Peyer's patch (tissue), 4 donors: ENCODE data around the gene GPR152. TPM values are rescaled to one million over a fixed set of nuclear protein-coding genes. Genes with fewer than 3 reads are reported as not detected.
"Not testable (repeated sequence)": the region's sequence is repeated elsewhere in the genome, so short reads cannot be mapped to it uniquely, and the experiment has no call there.

ENCODE experiments used
- DNase-seq, 3 donors: peaks; one replicate each; pipeline ENCODE4 v3.0.0-alpha.2; 2017 to 2019
- H3K27ac ChIP-seq, 4 donors: fragments of 200-600 bp; sonication (generic); one replicate each; pipeline ENCODE4 v1.5.1; 2016 to 2019
- H3K27me3 ChIP-seq, 2 donors: fragments of 200-600 bp; sonication (generic); one replicate each; pipeline ENCODE4 v1.5.1; 2019
- H3K36me3 ChIP-seq, 3 donors: fragments of 200-600 bp; sonication (generic); one replicate each; pipeline ENCODE4 v1.5.1; 2016 to 2019
- H3K4me1 ChIP-seq, 4 donors: fragments of 200-600 bp; sonication (generic); one replicate each; pipeline ENCODE4 v1.5.1; 2016 to 2019
- H3K4me3 ChIP-seq, 4 donors: fragments of 200-600 bp; sonication (generic); 1 replicate in 3 of 4; 2 replicates in 1 of 4; pipeline ENCODE4 v1.5.1; 2016 to 2019; ENCODE audit warnings: mild to moderate bottlenecking in 1 of 4
- H3K9me3 ChIP-seq, 4 donors: fragments of 200-600 bp; sonication (generic); one replicate each; pipeline ENCODE4 v1.5.1; 2016 to 2019; ENCODE audit warnings: mild to moderate bottlenecking in 1 of 4
- POLR2A ChIP-seq, 2 donors: fragments of 450-650 bp; IDR thresholded peaks; one replicate each; pipeline ENCODE4 v1.5.1; 2017; ENCODE audit warnings: antibody characterized with exemption in 2 of 2, mild to moderate bottlenecking in 2 of 2, moderate library complexity in 2 of 2
- total RNA-seq, 4 donors: library from RNA; depleted of rRNA; stranded (reverse); fragments of >200 nt; gene quantifications; one replicate each; pipeline ENCODE4 v1.1.0, GENCODE V29; 2016
- TF ChIP-seq, protein P1 (sequence below), 6 experiments: fragments of 450-650 bp in 4 of 6; fragments of 200-600 bp in 2 of 6; sonication (generic) in 1 of 6; IDR thresholded peaks; one replicate each; pipeline ENCODE4 v1.5.1; 2017 to 2019; ENCODE audit warnings: antibody characterized with exemption in 6 of 6, mild to moderate bottlenecking in 3 of 6, moderate library complexity in 1 of 6

Gene GPR152
- total RNA-seq, 4 donors from 2014 or later: not detected

DNA sequence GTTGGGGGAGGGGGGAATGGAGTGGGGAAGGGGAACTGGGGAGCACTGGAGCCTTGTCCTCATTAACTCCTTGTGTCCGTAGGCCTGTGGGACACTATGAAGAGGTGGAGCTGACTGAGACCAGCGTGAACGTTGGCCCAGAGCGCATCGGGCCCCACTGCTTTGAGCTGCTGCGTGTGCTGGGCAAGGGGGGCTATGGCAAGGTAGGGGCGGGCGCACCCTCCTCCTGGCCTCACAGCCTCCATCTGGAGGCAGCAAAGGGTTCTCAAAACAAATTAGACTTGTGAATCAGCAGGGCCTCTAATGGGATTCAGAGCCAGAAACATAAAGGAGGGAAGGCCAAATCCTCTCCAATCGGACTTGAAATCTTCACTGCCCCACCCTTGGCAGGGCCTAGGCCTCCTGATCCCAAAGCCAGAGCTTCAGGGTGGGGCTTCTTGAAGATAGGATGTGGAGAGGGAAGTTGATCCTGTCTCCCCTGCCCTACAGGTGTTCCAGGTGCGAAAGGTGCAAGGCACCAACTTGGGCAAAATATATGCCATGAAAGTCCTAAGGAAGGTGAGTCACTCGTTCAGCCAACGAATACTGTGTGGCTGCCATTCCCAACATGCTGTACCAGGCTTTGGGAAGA lies 23.4 kb downstream of the GPR152 start:
- H3K9me3 ChIP-seq: no peaks in the 10 kb centered on the region
- peaks cover 0 to 34% (median 0%) of the 10 kb centered on the region in 3 donors for H3K36me3 ChIP-seq
- no peak for DNase-seq
- peak overlapping the region; percentile 83 to 96 (median 93) for H3K4me3 ChIP-seq
- H3K27me3 ChIP-seq: no peaks in the 10 kb centered on the region
- no peak for TF ChIP-seq POLR2A (IDR thresholded peaks at IDR 0.05)
- TF ChIP-seq, protein P1, sequence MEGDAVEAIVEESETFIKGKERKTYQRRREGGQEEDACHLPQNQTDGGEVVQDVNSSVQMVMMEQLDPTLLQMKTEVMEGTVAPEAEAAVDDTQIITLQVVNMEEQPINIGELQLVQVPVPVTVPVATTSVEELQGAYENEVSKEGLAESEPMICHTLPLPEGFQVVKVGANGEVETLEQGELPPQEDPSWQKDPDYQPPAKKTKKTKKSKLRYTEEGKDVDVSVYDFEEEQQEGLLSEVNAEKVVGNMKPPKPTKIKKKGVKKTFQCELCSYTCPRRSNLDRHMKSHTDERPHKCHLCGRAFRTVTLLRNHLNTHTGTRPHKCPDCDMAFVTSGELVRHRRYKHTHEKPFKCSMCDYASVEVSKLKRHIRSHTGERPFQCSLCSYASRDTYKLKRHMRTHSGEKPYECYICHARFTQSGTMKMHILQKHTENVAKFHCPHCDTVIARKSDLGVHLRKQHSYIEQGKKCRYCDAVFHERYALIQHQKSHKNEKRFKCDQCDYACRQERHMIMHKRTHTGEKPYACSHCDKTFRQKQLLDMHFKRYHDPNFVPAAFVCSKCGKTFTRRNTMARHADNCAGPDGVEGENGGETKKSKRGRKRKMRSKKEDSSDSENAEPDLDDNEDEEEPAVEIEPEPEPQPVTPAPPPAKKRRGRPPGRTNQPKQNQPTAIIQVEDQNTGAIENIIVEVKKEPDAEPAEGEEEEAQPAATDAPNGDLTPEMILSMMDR (IDR thresholded peaks at IDR 0.05): no peak
- H3K27ac ChIP-seq: peak overlapping the region; percentile 90 to 97 (median 95)
- peaks cover 0 to 27% (median 14%) of the 10 kb centered on the region in 4 donors for H3K4me1 ChIP-seq

GRCh38 chr11:67428052-67429001 lies 24.2 kb downstream of the GPR152 start, which contains the start of gene RPS6KB2:
Gene RPS6KB2, plus strand, starts transcription at chr11:67428494. Its CDS starts 52 bp downstream, at chr11:67428546.
- Histone ChIP-seq H3K36me3 (peaks cover 0 to 26% (median 0%) of the 10 kb centered on the region in 3 donors), H3K27me3 (no peaks in the 10 kb centered on the region)

DNA sequence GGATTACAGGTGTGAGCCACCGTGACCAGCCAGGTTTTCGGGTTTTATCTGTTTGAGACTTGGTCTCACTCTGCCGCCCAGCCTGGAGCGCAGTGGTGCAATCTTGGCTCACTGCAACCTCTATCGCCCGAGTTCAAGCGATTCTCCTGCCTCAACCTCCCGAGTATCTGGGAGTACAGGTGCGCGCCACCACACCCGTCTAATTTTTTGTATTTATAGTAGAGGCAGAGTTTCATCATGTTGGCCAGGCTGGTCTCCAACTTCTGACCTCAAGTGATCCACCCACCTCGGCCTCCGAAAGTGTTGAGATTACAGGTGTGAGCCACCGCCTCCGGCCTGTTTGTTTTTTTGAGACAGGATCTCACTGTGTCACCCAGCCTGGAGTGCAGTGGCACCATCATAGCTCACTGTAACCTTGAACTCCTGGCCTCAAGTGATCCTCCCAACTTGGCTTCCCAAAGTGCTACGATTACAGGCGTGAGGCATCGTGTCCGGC lies 25.1 kb downstream of the GPR152 start:
- Histone ChIP-seq H3K36me3 (peaks cover 0 to 17% (median 0%) of the 10 kb centered on the region in 3 donors), H3K4me3 (peak overlapping the region; percentile 83 to 96 (median 93)), H3K27ac (peak overlapping the region; percentile 90 to 97 (median 95)), H3K4me1 (peaks cover 0 to 17% (median 11%) of the 10 kb centered on the region in 4 donors)
- not testable (repeated sequence) for DNase-seq, H3K27me3 ChIP-seq, H3K9me3 ChIP-seq

More at GRCh38 chr11:67428052-67429001, 24.2 kb downstream of the GPR152 start, which contains the start of gene RPS6KB2:
- Histone ChIP-seq H3K4me1 (peaks cover 0 to 18% (median 12%) of the 10 kb centered on the region in 4 donors), H3K27ac (peak within 1 kb of the TSS; percentile 90 to 97 (median 95)), H3K4me3 (peak within 1 kb of the TSS; percentile 83 to 96 (median 93)), H3K9me3 (no peaks in the 10 kb centered on the region)
- DNase-seq: peak; percentile 99 to 100 (median 100)
- TF ChIP-seq, protein P1 (IDR thresholded peaks at IDR 0.05): peak in 1 of 6 experiments; percentile 3
- peak; percentile 96 for TF ChIP-seq POLR2A (IDR thresholded peaks at IDR 0.05)

DNA sequence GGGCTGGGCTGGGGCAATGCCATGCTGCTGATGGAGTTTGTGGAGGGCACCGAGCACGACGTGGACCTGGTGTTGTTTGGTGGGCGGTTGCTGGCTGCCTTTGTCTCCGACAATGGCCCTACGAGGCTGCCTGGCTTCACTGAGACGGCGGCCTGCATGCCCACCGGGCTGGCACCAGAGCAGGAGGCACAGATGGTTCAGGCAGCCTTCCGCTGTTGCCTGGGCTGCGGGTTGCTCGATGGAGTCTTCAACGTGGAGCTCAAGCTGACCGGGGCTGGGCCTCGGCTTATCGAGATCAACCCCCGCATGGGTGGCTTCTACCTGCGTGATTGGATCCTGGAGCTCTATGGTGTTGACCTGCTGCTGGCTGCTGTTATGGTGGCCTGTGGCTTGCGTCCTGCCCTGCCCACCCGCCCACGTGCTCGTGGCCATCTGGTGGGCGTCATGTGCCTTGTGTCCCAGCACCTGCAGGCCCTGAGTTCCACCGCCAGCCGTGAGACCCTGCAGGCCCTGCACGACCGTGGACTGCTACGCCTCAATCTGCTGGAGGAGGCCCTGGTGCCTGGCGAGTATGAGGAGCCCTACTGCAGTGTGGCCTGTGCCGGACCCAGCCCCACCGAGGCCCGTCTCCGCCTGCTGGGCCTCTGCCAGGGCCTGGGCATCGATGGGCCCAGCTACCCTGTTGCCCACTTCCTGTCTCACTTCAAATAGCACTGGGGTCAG lies 28.5 kb downstream of the GPR152 start:
- Histone ChIP-seq H3K9me3 (no peaks in the 10 kb centered on the region), H3K27ac (no peak overlapping the region), H3K4me3 (no peak overlapping the region), H3K36me3 (no peaks in the 10 kb centered on the region), H3K27me3 (no peaks in the 10 kb centered on the region), H3K4me1 (peaks cover 0 to 26% (median 16%) of the 10 kb centered on the region in 4 donors)
- DNase-seq: no peak
- no peak for TF ChIP-seq POLR2A (IDR thresholded peaks at IDR 0.05)
- TF ChIP-seq, protein P1 (IDR thresholded peaks at IDR 0.05): no peak

GRCh38 chr11:67423466-67423865 lies 29.1 kb downstream of the GPR152 start:
- DNase-seq: no peak

More at GRCh38 chr11:67423466-67423865, 29.1 kb downstream of the GPR152 start:
- Histone ChIP-seq H3K27ac (no peak overlapping the region), H3K4me3 (no peak overlapping the region), H3K27me3 (no peaks in the 10 kb centered on the region), H3K9me3 (no peaks in the 10 kb centered on the region), H3K4me1 (peaks cover 0 to 29% (median 19%) of the 10 kb centered on the region in 4 donors), H3K36me3 (no peaks in the 10 kb centered on the region)
- TF ChIP-seq, protein P1 (IDR thresholded peaks at IDR 0.05): no peak
- no peak for TF ChIP-seq POLR2A (IDR thresholded peaks at IDR 0.05)
